BJ (cell line): ENCODE data around the gene CLOCK. TPM values are rescaled to one million over a fixed set of nuclear protein-coding genes. Genes with fewer than 3 reads are reported as not detected.

Experiments used
- CTCF ChIA-PET: fragments of 350-600 bp; formaldehyde crosslinking; extraction: SDS; loops from one replicate; lab custom pipeline; 2021; ENCODE audit warnings: antibody characterized with exemption, inconsistent platforms; lab: Yijun Ruan, JAX
- POLR2A ChIA-PET: fragments of 300-600 bp; sonication (Branson Sonifier 250); formaldehyde crosslinking; extraction: SDS; loops from one replicate; lab custom pipeline; 2021; ENCODE audit warnings: antibody characterized with exemption; lab: Charles Lee
- DNase-seq: peaks from one replicate; pipeline ENCODE4 v3.0.0-alpha.2; 2011; ENCODE audit warnings: low read depth
- H3K27me3 ChIP-seq: 2 replicates; pipeline ENCODE4 v1.6.0; 2011; ENCODE audit warnings: low read length; ENCODE audit not compliant: control insufficient read depth, insufficient read depth
- H3K36me3 ChIP-seq: 2 replicates; pipeline ENCODE4 v1.5.1; 2011; ENCODE audit warnings: low read length; ENCODE audit not compliant: control insufficient read depth, insufficient read depth
- H3K4me3 ChIP-seq: 2 replicates; pipeline ENCODE4 v1.5.1; 2011; ENCODE audit warnings: low read depth, mild to moderate bottlenecking, control low read depth, low read length
- CTCF ChIP-seq: IDR thresholded peaks from 2 replicates; pipeline ENCODE4 v1.5.1; 2011; ENCODE audit warnings: low read depth, mild to moderate bottlenecking, control low read depth, inconsistent platforms, low read length, moderate library complexity; ENCODE audit not compliant: insufficient read depth
- polyA plus RNA-seq: library from polyadenylated mRNA; depleted of rRNA; stranded (reverse); fragments of >200 nt; gene quantifications from 2 replicates; pipeline ENCODE4 v1.2.3, GENCODE V29; 2011

CLOCK gene
- polyA plus RNA-seq, 1 experiment = 14.5 TPM

GRCh38 chr4:55530691-55531090 is 16.0 kb downstream of the CLOCK start:
- Histone ChIP-seq H3K36me3 (no peaks in the 10 kb centered on the region), H3K4me3 (no peak overlapping the region), H3K27me3 (no peaks in the 10 kb centered on the region)
- TF ChIP-seq CTCF = no peak
- POLR2A ChIA-PET = no interaction called here
- CTCF ChIA-PET = interaction anchor here (1.2 kb wide), 1 partner anchor 16 kb away, joined by 4 read pairs; no protein-coding TSS in a partner anchor
- DNase-seq = no peak

GRCh38 chr4:55530167-55530566 is 16.5 kb downstream of the CLOCK start:
- no peak overlapping the region for H3K4me3 ChIP-seq
- ChIA-PET CTCF (interaction anchor here (1.1 to 1.2 kb wide), 2 partner anchors 13 to 16 kb away, joined by 3 to 4 read pairs; no protein-coding TSS in a partner anchor), POLR2A (no interaction called here)
- no peaks in the 10 kb centered on the region for H3K27me3 ChIP-seq
- no peaks in the 10 kb centered on the region for H3K36me3 ChIP-seq
- TF ChIP-seq CTCF = no peak
- no peak for DNase-seq

- no peak overlapping the region for H3K4me3 ChIP-seq
- no peaks in the 10 kb centered on the region for H3K36me3 ChIP-seq
- no peak for DNase-seq
- CTCF ChIA-PET = no interaction called here
- TF ChIP-seq CTCF = no peak
- H3K27me3 ChIP-seq = no peaks in the 10 kb centered on the region
- POLR2A ChIA-PET = no interaction called here
These were observed 18.2 kb downstream of the CLOCK start for GRCh38 chr4:55528491-55528890.

GRCh38 chr4:55524844-55525571 is 21.7 kb downstream of the CLOCK start:
- no peak for TF ChIP-seq CTCF
- CTCF ChIA-PET = interaction anchor here (0.6 kb wide), 1 partner anchor 873 kb away, joined by 3 read pairs; no protein-coding TSS in a partner anchor
- DNase-seq = no peak
- Histone ChIP-seq H3K4me3 (no peak overlapping the region), H3K36me3 (no peaks in the 10 kb centered on the region), H3K27me3 (no peaks in the 10 kb centered on the region)
- POLR2A ChIA-PET = interaction anchor here (0.6 kb wide), 1 partner anchor 21 kb away, joined by 3 read pairs; no protein-coding TSS in a partner anchor

GRCh38 chr4:55518442-55518841 is 28.3 kb downstream of the CLOCK start:
- ChIA-PET CTCF (interaction anchor here (0.9 kb wide), 1 partner anchor 14 kb away, joined by 3 read pairs; no protein-coding TSS in a partner anchor), POLR2A (no interaction called here)
- Histone ChIP-seq H3K36me3 (no peaks in the 10 kb centered on the region), H3K27me3 (no peaks in the 10 kb centered on the region), H3K4me3 (no peak overlapping the region)
- no peak for TF ChIP-seq CTCF
- no peak for DNase-seq
